ENCODE measurements around the gene DGKG.
A peak's percentile ranks its signal among the peaks of the same experiment; 100 is the strongest.

DGKG gene

DNA sequence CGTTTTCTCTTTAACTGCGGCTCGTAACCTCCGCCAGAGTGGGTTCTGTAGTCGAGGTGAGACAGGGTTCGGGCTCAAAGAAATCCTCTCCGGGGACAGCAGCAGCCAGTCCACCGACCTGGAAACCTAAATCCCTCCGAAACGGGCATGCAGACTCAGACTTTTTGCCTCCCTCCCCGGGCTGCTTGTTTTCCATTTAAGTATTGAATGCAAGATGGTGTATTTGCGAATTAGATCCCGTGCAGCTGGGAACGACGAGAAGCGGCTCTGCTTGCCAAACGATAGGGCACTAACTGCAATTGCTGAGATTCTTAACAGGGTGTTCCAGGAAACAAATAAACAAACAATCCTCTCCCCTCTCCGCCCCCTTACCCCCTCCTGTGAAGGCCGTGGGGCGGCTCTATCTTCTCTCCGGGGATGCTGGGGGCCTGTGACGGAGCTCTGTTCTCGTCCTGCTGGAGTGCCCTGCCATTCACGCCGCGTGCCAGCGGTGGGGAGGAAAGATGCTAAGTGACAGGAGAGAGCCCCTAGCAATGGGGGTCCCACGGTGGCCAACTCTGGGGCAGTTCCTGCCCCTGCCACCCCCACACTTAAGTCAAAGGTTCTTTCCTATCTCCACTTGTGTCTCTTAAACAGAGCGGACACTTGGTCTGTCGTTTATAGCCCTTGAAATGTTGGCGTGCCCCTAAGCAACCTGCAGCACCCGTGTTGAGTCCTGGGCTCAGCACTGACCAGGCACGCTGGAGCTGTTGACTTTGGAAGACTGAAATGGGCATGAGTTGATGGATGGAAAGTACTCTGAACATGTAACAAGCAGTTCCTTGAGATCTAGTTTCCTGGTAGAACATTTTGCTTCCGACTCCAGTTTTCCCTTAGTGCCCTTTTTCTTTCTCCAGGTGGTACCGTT is 251.9 kb downstream of the DGKG start:
- intact Hi-C loops (cut with DNase I) = loop anchor here (5.0 kb wide), 3 partner anchors 102 to 128 kb away; no protein-coding TSS in a partner anchor
- DNase-seq = peak in 19 of 42 donors; percentile 13 to 59 (median 27)

DNA sequence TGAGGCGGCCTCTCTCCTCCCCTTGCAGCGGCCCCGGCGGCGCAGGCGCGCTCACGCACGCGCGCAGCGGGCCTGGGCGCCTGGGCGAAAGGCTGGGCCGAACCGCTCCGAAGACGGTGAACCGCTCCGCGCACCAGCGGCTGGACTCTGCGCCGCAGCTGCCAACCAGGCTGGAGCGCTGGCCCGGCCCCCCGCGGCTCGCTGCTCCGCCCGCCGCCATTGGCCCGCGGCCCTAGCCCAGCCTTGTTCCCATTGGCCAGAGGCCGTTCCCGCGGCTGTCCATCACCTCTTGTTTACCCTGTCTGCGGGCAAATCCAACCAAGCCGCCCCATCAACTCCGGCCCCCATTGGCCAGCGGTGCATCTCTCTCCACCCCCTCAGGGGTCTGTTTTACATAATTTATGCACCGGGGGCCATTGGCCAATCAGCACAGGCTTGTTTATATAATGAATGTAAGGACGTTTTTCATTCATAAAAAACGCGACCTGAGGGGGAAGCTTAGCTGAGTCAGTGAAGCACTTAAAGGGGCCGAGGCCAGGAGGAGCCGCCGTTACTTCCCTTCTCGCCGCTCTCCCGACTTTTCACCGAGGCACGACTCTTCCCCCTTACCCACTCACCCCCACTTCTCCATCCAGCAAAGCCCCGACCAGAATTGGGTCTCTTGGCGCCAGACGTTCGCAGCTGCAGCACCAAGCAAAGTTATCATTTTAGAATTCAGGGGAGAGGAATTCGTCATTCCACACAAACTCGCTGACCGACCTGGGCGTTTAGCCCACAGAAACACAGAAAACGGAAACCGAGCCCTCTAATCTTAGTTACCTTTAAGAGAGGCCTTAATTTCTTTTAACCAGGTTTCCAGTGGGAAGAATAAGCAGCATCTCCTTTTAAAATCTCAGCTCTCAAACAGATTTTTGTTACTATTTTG is 252.8 kb downstream of the DGKG start, which contains the start of gene ETV5:
ETV5 (minus strand) TSS at position 149 of the 925 bp plus-strand sequence. CDS start 3,221 bp downstream, outside the sequence.
- intact Hi-C loops (cut with DNase I) = loop anchor here (5.0 kb wide), 2 partner anchors 113 to 127 kb away; no protein-coding TSS in a partner anchor
- peak; percentile 98 to 100 (median 100) for DNase-seq

DNA sequence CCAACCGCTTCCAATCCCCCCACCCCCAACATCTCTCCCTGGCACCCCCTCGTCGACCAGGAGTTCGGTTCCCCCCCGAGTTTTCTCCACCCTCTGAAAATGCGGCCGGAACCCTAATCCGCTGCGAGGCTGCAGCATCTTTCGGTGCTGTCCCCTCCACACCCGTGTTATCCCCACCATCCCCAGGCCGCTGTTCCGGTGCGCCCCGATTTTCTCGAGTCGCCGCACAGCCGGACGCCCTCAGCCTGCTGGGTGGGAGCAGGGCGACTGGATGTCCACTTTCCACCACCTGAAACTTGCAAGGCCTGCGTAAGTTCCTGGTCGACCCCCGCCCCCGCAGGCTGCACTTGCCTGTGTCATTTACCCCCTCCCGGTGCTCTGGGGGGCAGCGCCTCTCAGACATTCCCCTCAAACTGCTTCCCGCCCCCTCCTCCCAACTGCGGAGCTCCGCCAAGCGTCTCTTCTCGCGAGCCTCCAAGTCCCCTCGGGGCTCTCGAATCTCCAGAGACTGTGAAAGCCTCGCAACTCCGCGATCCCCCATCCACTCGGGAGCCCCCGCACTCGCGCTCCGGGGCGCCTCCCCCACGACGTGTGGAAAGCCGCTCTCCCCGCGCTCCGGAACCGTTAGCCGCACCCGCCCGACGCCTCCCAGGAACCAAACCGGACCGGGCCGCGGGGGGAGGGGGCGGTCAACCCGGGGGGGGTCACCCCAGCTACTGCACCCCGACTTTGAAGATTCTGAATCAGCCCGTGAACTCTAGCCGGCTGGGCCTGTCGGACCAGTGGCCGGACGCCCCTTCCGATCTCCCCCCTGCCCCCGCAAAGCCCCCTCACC is 253.7 kb downstream of the DGKG start:
- intact Hi-C loops (cut with DNase I) = loop anchor here (5.0 kb wide), 2 partner anchors 114 to 126 kb away; no protein-coding TSS in a partner anchor

GRCh38 chr3:186107215-186108105 is 254.6 kb downstream of the DGKG start:
- intact Hi-C loops (cut with DNase I) = loop anchor here (5.0 kb wide), 2 partner anchors 115 to 125 kb away; no protein-coding TSS in a partner anchor
- DNase-seq = peak; percentile 52 to 91 (median 76)

More for the DNA sequence above, 253.7 kb downstream of the DGKG start:
- peak in 37 of 42 donors; percentile 9 to 71 (median 38) for DNase-seq

DNA sequence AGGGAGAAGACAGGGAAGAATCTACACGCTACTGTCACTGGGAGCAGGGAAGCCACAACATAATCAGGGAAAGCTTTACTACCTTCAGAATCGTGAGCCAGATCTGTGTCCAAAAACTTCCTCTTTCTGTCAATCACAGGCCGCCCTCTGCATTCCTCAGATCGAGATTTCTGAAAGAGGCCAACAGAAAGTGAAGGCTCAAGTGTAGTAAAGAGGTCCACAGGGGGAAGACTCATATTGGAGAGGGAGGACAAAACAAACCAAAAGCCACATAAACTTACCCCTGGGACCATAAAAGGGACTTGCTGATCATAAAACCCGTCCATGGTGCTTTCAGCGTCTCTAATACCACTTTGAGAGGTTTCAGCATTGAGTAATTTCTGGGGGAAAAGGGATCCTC is 256.5 kb downstream of the DGKG start:
- no peak for DNase-seq
- intact Hi-C loops (cut with DNase I) = loop anchor here (5.0 kb wide), 2 partner anchors 117 to 123 kb away; no protein-coding TSS in a partner anchor

DNA sequence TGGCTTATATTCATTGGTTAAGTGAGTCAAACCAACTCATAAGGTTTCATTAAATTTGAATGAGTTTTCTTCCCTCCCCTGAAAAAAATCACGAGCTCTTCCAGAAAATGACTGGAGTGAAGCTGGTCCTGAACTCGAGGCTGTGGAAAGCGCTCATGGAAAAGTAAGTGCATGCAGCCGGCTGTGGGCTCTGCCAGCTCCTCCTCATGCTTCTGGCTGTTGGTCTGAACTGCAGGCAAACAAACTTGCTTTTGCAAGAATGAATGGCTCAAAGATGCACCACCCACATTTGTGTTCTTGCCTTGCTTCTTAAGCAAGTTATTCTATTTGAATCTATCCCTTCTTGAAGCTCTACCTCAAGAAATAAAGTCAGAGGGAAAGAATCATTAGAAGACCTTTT is 259.3 kb downstream of the DGKG start:
- DNase-seq = peak in 2 of 42 donors; percentile 24 to 56
- intact Hi-C loops (cut with DNase I) = no loop called here

GRCh38 chr3:186100398-186100797 is 261.6 kb downstream of the DGKG start:
- no peak for DNase-seq
- intact Hi-C loops (cut with DNase I) = no loop called here

- peak in 26 of 42 donors; percentile 15 to 80 (median 46) for DNase-seq
These were observed 262.9 kb downstream of the DGKG start for GRCh38 chr3:186099178-186099577.

DNA sequence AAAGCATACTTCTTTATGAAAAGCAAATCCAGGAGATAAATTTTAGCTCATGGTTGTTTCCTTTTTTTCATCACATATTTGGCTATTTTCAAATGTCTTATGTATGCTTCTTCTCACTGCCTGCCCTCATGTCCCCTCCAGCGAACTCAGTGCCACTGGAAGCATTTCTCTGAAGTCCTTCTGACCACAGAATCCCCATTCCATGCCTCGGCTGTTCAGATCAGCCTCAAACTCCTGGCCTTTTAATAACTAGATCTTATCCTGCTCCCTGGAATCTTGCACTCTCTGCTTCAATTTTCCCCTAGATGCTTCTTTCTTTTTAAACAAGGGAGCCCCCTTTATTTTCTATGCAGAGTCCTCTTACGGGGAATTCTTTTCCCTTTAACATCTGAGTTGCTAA is 263.3 kb downstream of the DGKG start:
- intact Hi-C loops (cut with DNase I) = loop anchor here (5.0 kb wide), 1 partner anchor 51 kb away; no protein-coding TSS in a partner anchor

More at GRCh38 chr3:186099178-186099577, 262.9 kb downstream of the DGKG start:
- intact Hi-C loops (cut with DNase I) = loop anchor here (5.0 kb wide), 1 partner anchor 52 kb away; no protein-coding TSS in a partner anchor

DNA sequence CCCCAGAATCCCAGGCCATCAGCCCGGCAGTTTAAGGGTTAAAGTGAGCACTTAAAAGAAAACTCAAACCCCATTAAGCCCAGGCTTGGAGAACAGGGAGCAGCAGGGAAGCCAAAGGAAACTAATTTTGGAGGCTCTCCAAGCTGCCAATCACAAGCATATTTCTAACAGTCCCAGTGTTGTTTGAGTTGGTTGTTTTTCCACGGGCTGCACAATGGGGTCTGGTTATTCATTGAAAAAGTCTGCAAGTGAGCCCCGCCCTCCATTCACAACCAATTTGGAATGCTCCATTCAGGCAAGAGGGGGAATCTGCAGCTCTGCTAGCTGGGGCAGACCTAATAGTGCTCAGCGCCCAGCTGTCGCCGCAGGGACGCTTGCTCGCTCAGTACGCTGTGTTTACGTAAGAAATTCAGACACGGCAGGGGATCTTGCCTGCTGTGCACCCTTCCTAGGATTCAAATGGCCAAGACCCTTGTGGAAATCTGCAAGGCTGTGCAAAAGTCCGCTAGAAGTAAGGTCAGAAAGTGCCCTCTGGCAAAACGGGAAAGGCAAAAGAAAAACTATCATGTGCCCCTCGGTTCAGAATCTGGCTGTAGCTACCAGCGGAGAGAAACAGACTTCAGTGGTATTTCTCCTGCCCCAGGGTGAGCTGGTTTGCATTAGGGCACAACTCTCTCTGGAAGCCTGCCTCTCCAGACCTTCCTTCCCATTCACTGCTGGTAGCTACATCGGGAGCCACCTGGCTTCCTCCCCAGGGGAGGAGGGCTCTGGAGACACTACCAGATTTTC is 264.2 kb downstream of the DGKG start:
- intact Hi-C loops (cut with DNase I) = loop anchor here (1.0 to 5.0 kb wide), 2 partner anchors 51 to 102 kb away; no protein-coding TSS in a partner anchor

More for the DNA sequence above, 263.3 kb downstream of the DGKG start:
- no peak for DNase-seq

DNA sequence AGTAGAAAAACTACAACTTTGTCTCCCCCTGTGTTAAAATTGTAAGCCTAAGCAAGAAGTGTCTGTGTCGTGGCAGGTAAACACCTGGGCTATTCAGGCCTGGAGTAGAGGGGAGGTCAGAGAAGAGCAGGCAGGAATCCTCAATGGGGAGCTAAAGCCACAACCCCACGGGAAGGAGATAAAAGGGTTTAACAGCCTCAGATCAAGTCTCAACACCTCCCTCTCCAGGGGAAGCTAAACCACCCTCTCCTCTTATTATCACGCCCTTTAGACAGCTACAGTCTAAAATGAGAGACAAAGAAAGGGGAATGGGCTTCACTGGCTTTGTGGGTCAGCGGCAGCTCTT is 264.7 kb downstream of the DGKG start:
- intact Hi-C loops (cut with DNase I) = loop anchor here (1.0 to 5.0 kb wide), 2 partner anchors 50 to 103 kb away; no protein-coding TSS in a partner anchor
- no peak for DNase-seq

More for the DNA sequence above, 264.2 kb downstream of the DGKG start:
- peak; percentile 63 to 96 (median 88) for DNase-seq
